Parathyroid adenoma (tissue), 2 donors: ENCODE data around the gene SGMS1.

Experiments
- H2AFZ ChIP-seq: fragments of 300-600 bp; sonication (generic); one replicate; pipeline ENCODE4 v1.7.0; 2017; ENCODE audit warnings: antibody characterized with exemption, mild to moderate bottlenecking
- H3K27ac ChIP-seq: fragments of 300-600 bp; sonication (generic); one replicate; pipeline ENCODE4 v1.7.0; 2017
- H3K27me3 ChIP-seq: fragments of 300-600 bp; sonication (generic); one replicate; pipeline ENCODE4 v1.7.0; 2017; ENCODE audit warnings: low read length; ENCODE audit not compliant: control insufficient read depth, insufficient read depth
- H3K36me3 ChIP-seq: fragments of 300-600 bp; sonication (generic); one replicate; pipeline ENCODE4 v1.7.0; 2017; ENCODE audit warnings: low read length; ENCODE audit not compliant: control insufficient read depth, insufficient read depth
- H3K4me1 ChIP-seq: fragments of 300-600 bp; sonication (generic); one replicate; pipeline ENCODE4 v1.7.0; 2017; ENCODE audit warnings: control low read depth
- H3K4me2 ChIP-seq: fragments of 300-600 bp; sonication (generic); one replicate; pipeline ENCODE4 v1.7.0; 2017; ENCODE audit warnings: low read length
- H3K4me3 ChIP-seq: fragments of 300-600 bp; sonication (generic); one replicate; pipeline ENCODE4 v1.7.0; 2017; ENCODE audit warnings: low read depth, low read length
- H3K79me2 ChIP-seq: fragments of 300-600 bp; sonication (generic); one replicate; pipeline ENCODE4 v1.7.0; 2017; ENCODE audit warnings: control low read depth
- H3K9ac ChIP-seq: fragments of 300-600 bp; sonication (generic); one replicate; pipeline ENCODE4 v1.7.0; 2017; ENCODE audit warnings: mild to moderate bottlenecking
- H3K9me3 ChIP-seq: fragments of 300-600 bp; sonication (generic); one replicate; pipeline ENCODE4 v1.7.0; 2017; ENCODE audit warnings: low read length; ENCODE audit not compliant: control insufficient read depth
- CTCF ChIP-seq: fragments of 300-600 bp; sonication (generic); IDR thresholded peaks from one replicate; pipeline ENCODE4 v1.7.0; 2017; ENCODE audit warnings: antibody characterized with exemption, mild to moderate bottlenecking
- donor health status: primary hyperparathyroidism.

The SGMS1 gene

GRCh38 chr10:50406457-50407070, 217.2 kb downstream of the SGMS1 start:
- Histone ChIP-seq H2AFZ (no peak overlapping the region), H3K27ac (no peak overlapping the region), H3K9ac (no peak overlapping the region), H3K79me2 (peaks cover 26% of the 10 kb centered on the region), H3K27me3 (no peaks in the 10 kb centered on the region), H3K4me1 (peaks cover 11% of the 10 kb centered on the region), H3K9me3 (no peaks in the 10 kb centered on the region), H3K36me3 (no peaks in the 10 kb centered on the region), H3K4me3 (no peak overlapping the region), H3K4me2 (no peak overlapping the region)
- TF ChIP-seq CTCF = no peak

- Histone ChIP-seq H3K4me2 (no peak overlapping the region), H2AFZ (no peak overlapping the region), H3K27me3 (no peaks in the 10 kb centered on the region), H3K9me3 (no peaks in the 10 kb centered on the region), H3K4me1 (peaks cover 11% of the 10 kb centered on the region), H3K36me3 (no peaks in the 10 kb centered on the region), H3K79me2 (peaks cover 29% of the 10 kb centered on the region), H3K4me3 (no peak overlapping the region), H3K9ac (no peak overlapping the region), H3K27ac (no peak overlapping the region)
- TF ChIP-seq CTCF = no peak
These were observed 218.0 kb downstream of the SGMS1 start for GRCh38 chr10:50405723-50406122.

- Histone ChIP-seq H2AFZ (no peak overlapping the region), H3K9ac (no peak overlapping the region), H3K4me1 (peaks cover 11% of the 10 kb centered on the region), H3K4me2 (no peak overlapping the region), H3K27me3 (no peaks in the 10 kb centered on the region), H3K9me3 (no peaks in the 10 kb centered on the region), H3K27ac (no peak overlapping the region), H3K4me3 (no peak overlapping the region), H3K79me2 (peaks cover 31% of the 10 kb centered on the region), H3K36me3 (no peaks in the 10 kb centered on the region)
- no peak for TF ChIP-seq CTCF
These were observed 219.6 kb downstream of the SGMS1 start for GRCh38 chr10:50404021-50404773.

GRCh38 chr10:50403074-50403473, 220.7 kb downstream of the SGMS1 start:
- TF ChIP-seq CTCF = no peak
- H3K9ac ChIP-seq = no peak overlapping the region
- H3K27me3 ChIP-seq = no peaks in the 10 kb centered on the region
- no peak overlapping the region for H3K4me3 ChIP-seq
- H3K9me3 ChIP-seq = no peaks in the 10 kb centered on the region
- H2AFZ ChIP-seq = no peak overlapping the region
- peaks cover 31% of the 10 kb centered on the region for H3K79me2 ChIP-seq
- H3K4me1 ChIP-seq = peaks cover 11% of the 10 kb centered on the region
- no peak overlapping the region for H3K27ac ChIP-seq
- no peak overlapping the region for H3K4me2 ChIP-seq
- no peaks in the 10 kb centered on the region for H3K36me3 ChIP-seq
